Neutrophil (primary cell): Measurements from ENCODE around the gene SEMA3A.

ENCODE experiments used
- H3K27ac ChIP-seq: fragments of 200-600 bp; sonication (generic); 2 replicates; pipeline ENCODE4 v1.5.1; 2016; ENCODE audit warnings: mild to moderate bottlenecking, moderate library complexity
- H3K27me3 ChIP-seq: fragments of 200-600 bp; sonication (generic); 2 replicates; pipeline ENCODE4 v1.6.0; 2016; ENCODE audit warnings: mild to moderate bottlenecking
- H3K36me3 ChIP-seq: fragments of 200-600 bp; sonication (generic); 2 replicates; pipeline ENCODE4 v1.5.1; 2017
- H3K4me1 ChIP-seq, 2 experiments: fragments of 200-600 bp in 1 of 2; sonication (generic) in 1 of 2; 1 replicate in 1 of 2; 2 replicates in 1 of 2; pipeline versions ENCODE4 v1.5.1 to v1.6.1; 2013 to 2016; ENCODE audit warnings: low read depth in 1 of 2, low read length in 1 of 2, mild to moderate bottlenecking in 1 of 2, moderate library complexity in 1 of 2; ENCODE audit not compliant: control insufficient read depth in 1 of 2, insufficient read depth in 1 of 2
- H3K4me3 ChIP-seq, 2 experiments: fragments of 200-600 bp in 1 of 2; sonication (generic) in 1 of 2; 1 replicate in 1 of 2; 2 replicates in 1 of 2; pipeline ENCODE4 v1.5.1; 2013 to 2016; ENCODE audit warnings: low read depth in 1 of 2, low read length in 1 of 2, mild to moderate bottlenecking in 1 of 2, moderate library complexity in 1 of 2
- H3K9me3 ChIP-seq: fragments of 200-600 bp; sonication (generic); 2 replicates; pipeline ENCODE4 v1.5.1; 2016
- TF ChIP-seq, protein P1 (sequence below): fragments of 200-600 bp; sonication (generic); IDR thresholded peaks from 2 replicates; pipeline ENCODE4 v1.5.1; 2016; ENCODE audit warnings: antibody characterized with exemption

The SEMA3A gene

DNA sequence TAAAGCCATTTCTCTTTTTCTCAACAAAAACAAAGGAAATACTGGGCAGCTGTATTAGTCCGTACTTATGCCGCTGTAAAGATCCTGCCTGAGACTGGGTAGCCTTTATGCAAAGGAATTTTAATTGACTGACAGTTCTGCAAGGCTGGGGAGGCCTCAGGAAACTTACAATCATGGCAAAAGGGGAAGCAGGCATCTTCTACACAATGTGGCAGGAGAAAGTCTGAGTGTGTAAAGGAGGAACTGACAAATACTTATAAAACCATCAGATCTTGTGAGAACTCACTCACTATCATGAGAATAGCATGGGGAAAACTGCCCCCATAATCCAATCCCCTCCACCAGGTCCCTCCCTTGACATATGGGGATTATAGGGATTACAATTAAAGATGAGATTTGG lies 264.3 kb downstream of the SEMA3A start:
- H3K36me3 ChIP-seq: no peaks in the 10 kb centered on the region
- TF ChIP-seq, protein P1, sequence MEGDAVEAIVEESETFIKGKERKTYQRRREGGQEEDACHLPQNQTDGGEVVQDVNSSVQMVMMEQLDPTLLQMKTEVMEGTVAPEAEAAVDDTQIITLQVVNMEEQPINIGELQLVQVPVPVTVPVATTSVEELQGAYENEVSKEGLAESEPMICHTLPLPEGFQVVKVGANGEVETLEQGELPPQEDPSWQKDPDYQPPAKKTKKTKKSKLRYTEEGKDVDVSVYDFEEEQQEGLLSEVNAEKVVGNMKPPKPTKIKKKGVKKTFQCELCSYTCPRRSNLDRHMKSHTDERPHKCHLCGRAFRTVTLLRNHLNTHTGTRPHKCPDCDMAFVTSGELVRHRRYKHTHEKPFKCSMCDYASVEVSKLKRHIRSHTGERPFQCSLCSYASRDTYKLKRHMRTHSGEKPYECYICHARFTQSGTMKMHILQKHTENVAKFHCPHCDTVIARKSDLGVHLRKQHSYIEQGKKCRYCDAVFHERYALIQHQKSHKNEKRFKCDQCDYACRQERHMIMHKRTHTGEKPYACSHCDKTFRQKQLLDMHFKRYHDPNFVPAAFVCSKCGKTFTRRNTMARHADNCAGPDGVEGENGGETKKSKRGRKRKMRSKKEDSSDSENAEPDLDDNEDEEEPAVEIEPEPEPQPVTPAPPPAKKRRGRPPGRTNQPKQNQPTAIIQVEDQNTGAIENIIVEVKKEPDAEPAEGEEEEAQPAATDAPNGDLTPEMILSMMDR: no peak
- H3K4me3 ChIP-seq: no peak overlapping the region
- H3K27ac ChIP-seq: peak overlapping the region; percentile 40
- H3K27me3 ChIP-seq: no peaks in the 10 kb centered on the region
- H3K4me1 ChIP-seq: peaks cover 11 to 14% of the 10 kb centered on the region in 2 experiments
- H3K9me3 ChIP-seq: no peaks in the 10 kb centered on the region

DNA sequence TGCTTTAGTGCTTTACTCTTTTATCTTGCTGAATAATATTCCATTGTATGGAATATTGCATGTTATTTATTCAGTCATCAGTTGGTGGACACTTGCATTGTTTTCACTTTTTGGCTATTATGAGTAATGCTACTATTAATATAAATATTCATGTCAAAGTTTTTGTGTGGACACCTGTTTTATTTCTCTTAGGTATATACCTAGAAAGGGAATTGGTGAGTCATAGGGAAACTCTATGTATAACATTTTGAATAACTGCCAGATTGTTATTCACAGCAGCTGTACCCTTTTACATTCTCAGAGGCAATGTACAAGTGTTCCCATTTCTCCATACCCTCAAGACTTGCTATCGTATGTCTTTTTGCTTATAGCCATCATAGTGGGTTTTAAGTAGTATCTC lies 268.7 kb downstream of the SEMA3A start:
- Histone ChIP-seq H3K4me3 (no peak overlapping the region), H3K4me1 (peaks cover 4 to 7% of the 10 kb centered on the region in 2 experiments), H3K27me3 (no peaks in the 10 kb centered on the region), H3K36me3 (no peaks in the 10 kb centered on the region), H3K9me3 (no peaks in the 10 kb centered on the region), H3K27ac (no peak overlapping the region)
- TF ChIP-seq, protein P1: no peak

DNA sequence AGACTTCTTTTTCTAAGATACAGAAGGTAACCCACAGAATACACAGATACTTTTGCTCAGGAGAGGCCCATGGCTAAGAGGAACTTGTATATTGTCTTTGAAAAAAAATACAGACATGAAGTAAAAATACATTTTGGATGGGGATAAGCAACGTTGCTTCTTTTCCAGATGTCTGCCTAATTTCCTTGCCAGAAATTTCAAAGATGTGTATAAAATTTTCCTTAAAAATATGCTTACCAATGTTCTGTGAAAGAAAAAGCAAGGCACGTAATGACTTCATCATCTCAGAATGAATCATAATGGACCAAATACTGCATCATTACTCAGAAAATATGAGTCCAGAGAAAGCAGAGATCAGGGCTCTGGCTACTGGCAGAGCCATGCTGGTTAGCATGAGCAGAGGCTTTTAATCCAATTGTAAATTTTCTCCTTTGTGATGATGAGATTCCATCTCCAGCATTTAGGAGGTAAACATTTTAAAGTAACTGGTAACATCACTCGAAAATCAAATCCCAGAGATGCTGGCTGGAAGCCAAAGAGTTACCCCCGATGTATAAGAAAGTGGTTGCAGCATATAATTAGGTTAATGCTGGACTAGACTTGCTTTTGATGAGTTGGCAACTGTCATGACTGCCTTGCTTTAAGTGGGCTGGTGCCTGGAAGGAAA lies 272.5 kb downstream of the SEMA3A start:
- TF ChIP-seq, protein P1: no peak
- H3K4me3 ChIP-seq: no peak overlapping the region
- H3K27ac ChIP-seq: no peak overlapping the region
- no peaks in the 10 kb centered on the region for H3K9me3 ChIP-seq
- no peaks in the 10 kb centered on the region for H3K27me3 ChIP-seq
- H3K4me1 ChIP-seq: no peaks in the 10 kb centered on the region
- no peaks in the 10 kb centered on the region for H3K36me3 ChIP-seq

DNA sequence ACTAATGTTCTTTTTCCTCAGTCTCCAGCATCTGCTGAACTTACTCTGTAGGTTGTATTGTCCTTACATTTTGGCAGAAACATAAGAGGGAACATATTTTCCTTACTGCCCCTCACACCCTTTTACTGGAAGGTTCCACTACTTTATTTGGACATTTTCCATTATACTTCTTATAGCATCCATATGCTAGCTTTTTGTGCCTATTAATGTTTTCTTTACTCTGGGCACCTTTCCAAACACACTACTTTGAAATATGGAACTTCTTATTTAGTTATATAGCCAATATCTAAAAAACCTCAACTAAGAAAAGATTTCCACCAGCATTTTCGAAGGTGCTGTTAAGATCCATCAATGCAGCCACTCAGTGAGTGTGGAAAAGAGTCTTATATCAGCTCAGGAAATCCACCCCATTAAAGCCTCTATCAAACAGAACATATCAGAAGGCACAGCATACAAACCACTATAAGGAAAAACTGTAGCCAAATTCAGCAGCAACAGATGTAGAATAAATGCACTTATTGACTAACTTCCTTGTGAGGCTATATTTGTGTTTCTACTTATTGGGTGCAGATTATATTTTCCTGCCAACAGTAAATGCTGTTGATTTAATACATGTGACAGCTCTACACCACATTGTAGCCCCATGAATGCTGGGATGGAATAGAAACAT lies 273.2 kb downstream of the SEMA3A start:
- TF ChIP-seq, protein P1: no peak
- no peaks in the 10 kb centered on the region for H3K27me3 ChIP-seq
- no peak overlapping the region for H3K27ac ChIP-seq
- no peaks in the 10 kb centered on the region for H3K9me3 ChIP-seq
- H3K36me3 ChIP-seq: no peaks in the 10 kb centered on the region
- H3K4me3 ChIP-seq: no peak overlapping the region
- H3K4me1 ChIP-seq: no peaks in the 10 kb centered on the region

DNA sequence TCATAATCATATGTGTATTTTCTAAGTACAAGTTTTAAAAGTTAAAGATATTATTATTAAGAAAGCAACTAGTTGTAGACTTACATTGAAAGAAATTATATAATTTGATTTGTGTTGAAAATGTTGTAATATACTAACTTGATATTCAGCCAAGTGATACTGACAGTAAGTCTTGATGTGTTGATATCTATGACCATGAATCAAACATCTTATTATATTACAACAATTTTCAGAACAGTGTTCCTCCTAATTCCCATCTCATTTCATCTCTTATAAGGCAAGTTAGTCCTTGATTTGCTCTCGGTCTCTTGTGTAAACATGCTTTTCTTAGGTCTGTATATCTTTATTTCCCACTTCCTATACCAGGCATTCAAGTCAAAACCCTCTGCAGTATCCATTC lies 276.4 kb downstream of the SEMA3A start:
- Histone ChIP-seq H3K4me3 (no peak overlapping the region), H3K27me3 (no peaks in the 10 kb centered on the region), H3K27ac (no peak overlapping the region), H3K9me3 (no peaks in the 10 kb centered on the region), H3K4me1 (no peaks in the 10 kb centered on the region), H3K36me3 (no peaks in the 10 kb centered on the region)
- TF ChIP-seq, protein P1: no peak
